Muscle of back (tissue), 13 donors: ENCODE results near the gene AGO3. TPM values are rescaled to one million over a fixed set of nuclear protein-coding genes. Genes with fewer than 3 reads are reported as not detected.
"Not testable (repeated sequence)": the region's sequence is repeated elsewhere in the genome, so short reads cannot be mapped to it uniquely, and the experiment has no call there.

Source experiments
- DNase-seq, 3 donors: peaks; one replicate each; pipeline versions ENCODE4 v3.0.0 to v3.0.0-alpha.2; 2013
- long read RNA-seq, 9 donors: transcript quantifications; one replicate each; lab custom pipeline, GENCODE V29; 2026
- polyA plus RNA-seq, 10 donors: library from polyadenylated mRNA; unstranded; fragments of 120-200 nt; gene quantifications; one replicate each; pipeline ENCODE4 v1.2.1, GENCODE V29; 2013; ENCODE audit not compliant: insufficient read length in 10 of 10

Gene AGO3
- 10 to 100 TPM in 5 of 10 donors, 1 to 10 TPM in 5; 8.0 to 13.9 (median 10.7) TPM for polyA plus RNA-seq
- long read RNA-seq, donor 1, partial matches to known transcripts: 0 of 1 reads
- long read RNA-seq, donor 1, other reads (novel, unspliced or antisense): 0 of 1 reads
- long read RNA-seq, donor 2: 0 reads
- long read RNA-seq, donor 3: 0 reads
- long read RNA-seq, donor 4: 0 reads
- long read RNA-seq, donor 5, full-length matches to known transcripts: 1 of 6 reads
- long read RNA-seq, donor 5, partial matches to known transcripts: 5 of 6 reads
- long read RNA-seq, donor 5, other reads (novel, unspliced or antisense): 0 of 6 reads
- long read RNA-seq, donor 6: 0 reads
- long read RNA-seq, donor 7: 0 reads
- long read RNA-seq, donor 8: 0 reads
- long read RNA-seq, donor 9: 0 reads

GRCh38 chr1:35930593-35931445 lies at the start of gene AGO3:
AGO3 (plus strand) TSS chr1:35931105; CDS start chr1:35931427, 322 bp downstream.
- peak; percentile 82 to 93 (median 86) for DNase-seq

GRCh38 chr1:35881850-35882273 lies 49.0 kb upstream of the AGO3 start:
- no peak for DNase-seq

- no peak for DNase-seq
Observed at GRCh38 chr1:35882586-35882944, 48.3 kb upstream of the AGO3 start.

- DNase-seq: peak; percentile 91 to 96 (median 95)
Observed at GRCh38 chr1:35882945-35883634, 47.8 kb upstream of the AGO3 start, which contains the start of gene AGO1. AGO1 (plus strand) TSS chr1:35883209; CDS start chr1:35883422, 213 bp downstream.

- DNase-seq: peak in 2 of 3 donors; percentile 38 to 67
Observed at GRCh38 chr1:35883635-35884101, 47.2 kb upstream of the AGO3 start.

GRCh38 chr1:35884934-35885333 lies 46.0 kb upstream of the AGO3 start:
- DNase-seq: no peak

GRCh38 chr1:35885961-35886558 lies 44.8 kb upstream of the AGO3 start:
- DNase-seq: peak in 1 of 3 donors; percentile 33

GRCh38 chr1:35886577-35887431 lies 44.1 kb upstream of the AGO3 start:
- DNase-seq: no peak

- DNase-seq: no peak
Observed at GRCh38 chr1:35887508-35887907, 43.4 kb upstream of the AGO3 start.

- no peak for DNase-seq
Observed at GRCh38 chr1:35888255-35888654, 42.6 kb upstream of the AGO3 start.

- not testable (repeated sequence) for DNase-seq
Observed at GRCh38 chr1:35888981-35889380, 41.9 kb upstream of the AGO3 start.

- DNase-seq: no peak
Observed at GRCh38 chr1:35893051-35893879, 37.6 kb upstream of the AGO3 start.

- peak in 1 of 3 donors; percentile 28 for DNase-seq
Observed at GRCh38 chr1:35894183-35894582, 36.7 kb upstream of the AGO3 start.

GRCh38 chr1:35894656-35895055 lies 36.2 kb upstream of the AGO3 start:
- DNase-seq: no peak

GRCh38 chr1:35899941-35900340 lies 31.0 kb upstream of the AGO3 start:
- no peak for DNase-seq

GRCh38 chr1:35901235-35901634 lies 29.7 kb upstream of the AGO3 start:
- no peak for DNase-seq

- DNase-seq: no peak
Observed at GRCh38 chr1:35902671-35903070, 28.2 kb upstream of the AGO3 start.

GRCh38 chr1:35914717-35915116 lies 16.2 kb upstream of the AGO3 start:
- DNase-seq: no peak

- DNase-seq: no peak
Observed at GRCh38 chr1:35915693-35916092, 15.2 kb upstream of the AGO3 start.
